ENCODE data around the gene CENPB.
"Not testable (repeated sequence)": the region's sequence is repeated elsewhere in the genome, so short reads cannot be mapped to it uniquely, and the experiment has no call there.

The CENPB gene

GRCh38 chr20:3786665-3787323 is at the start of gene CENPB:
TSS of gene CENPB (minus strand) at chr20:3786740. CDS start at chr20:3786483, 257 bp downstream.
- Histone ChIP-seq H3K4me3 (peak within 1 kb of the TSS; percentile 54 to 64 (median 59)), H3K27ac (peak within 1 kb of the TSS; percentile 42 to 88 (median 76))

- Histone ChIP-seq H3K27ac (no peak overlapping the region), H3K4me3 (no peak overlapping the region)
Observed at GRCh38 chr20:3836132-3836531, 49.6 kb upstream of the CENPB start.

GRCh38 chr20:3829891-3830290 is 43.4 kb upstream of the CENPB start:
- H3K27ac ChIP-seq, H3K4me3 ChIP-seq: not testable (repeated sequence)

GRCh38 chr20:3828798-3829197 is 42.3 kb upstream of the CENPB start:
- H3K4me3 ChIP-seq, result no peak overlapping the region
- H3K27ac ChIP-seq, result no peak overlapping the region

- H3K4me3 ChIP-seq, result no peak overlapping the region
- no peak overlapping the region for H3K27ac ChIP-seq
Observed at GRCh38 chr20:3826420-3826819, 39.9 kb upstream of the CENPB start.

- H3K4me3 ChIP-seq, result no peak overlapping the region
- H3K27ac ChIP-seq, result no peak overlapping the region
Observed at GRCh38 chr20:3825526-3825925, 39.0 kb upstream of the CENPB start.

- H3K4me3 ChIP-seq, result no peak overlapping the region
- H3K27ac ChIP-seq, result no peak overlapping the region
Observed at GRCh38 chr20:3823881-3824280, 37.3 kb upstream of the CENPB start.

- H3K4me3 ChIP-seq, result no peak overlapping the region
- H3K27ac ChIP-seq, result no peak overlapping the region
Observed at GRCh38 chr20:3821996-3822395, 35.5 kb upstream of the CENPB start.

- Histone ChIP-seq H3K27ac (peak overlapping the region; percentile 76 to 100 (median 98)), H3K4me3 (peak overlapping the region; percentile 47 to 83 (median 62))
Observed at GRCh38 chr20:3820901-3821727, 34.6 kb upstream of the CENPB start.

- peak within 1 kb of the TSS; percentile 76 to 100 (median 98) for H3K27ac ChIP-seq
- peak within 1 kb of the TSS; percentile 47 to 83 (median 62) for H3K4me3 ChIP-seq
Observed at GRCh38 chr20:3820048-3820900, 33.7 kb upstream of the CENPB start, which contains the start of gene AP5S1. TSS of gene AP5S1 (plus strand) at chr20:3820547. CDS start at chr20:3822118, 1,571 bp downstream.

GRCh38 chr20:3819411-3820047 is 33.0 kb upstream of the CENPB start:
- H3K27ac ChIP-seq, result peak overlapping the region; percentile 76 to 100 (median 98)
- H3K4me3 ChIP-seq, result peak overlapping the region; percentile 47 to 83 (median 62)

GRCh38 chr20:3818155-3819151 is 31.9 kb upstream of the CENPB start:
- H3K27ac ChIP-seq, result peak overlapping the region in 19 of 21 experiments; percentile 23 to 100 (median 65)
- H3K4me3 ChIP-seq, result no peak overlapping the region

- Histone ChIP-seq H3K4me3 (no peak overlapping the region), H3K27ac (peak overlapping the region in 13 of 21 experiments; percentile 8 to 90 (median 48))
Observed at GRCh38 chr20:3815703-3816315, 29.3 kb upstream of the CENPB start.

- H3K4me3 ChIP-seq, result no peak overlapping the region
- H3K27ac ChIP-seq, result peak overlapping the region in 9 of 21 experiments; percentile 29 to 90 (median 65)
Observed at GRCh38 chr20:3814928-3815495, 28.5 kb upstream of the CENPB start.

GRCh38 chr20:3813848-3814581 is 27.5 kb upstream of the CENPB start:
- no peak overlapping the region for H3K4me3 ChIP-seq
- peak overlapping the region in 11 of 21 experiments; percentile 34 to 98 (median 84) for H3K27ac ChIP-seq

GRCh38 chr20:3812975-3813847 is 26.7 kb upstream of the CENPB start:
- peak overlapping the region in 20 of 21 experiments; percentile 3 to 98 (median 86) for H3K27ac ChIP-seq
- H3K4me3 ChIP-seq, result no peak overlapping the region
